Posterior vena cava (tissue), 2 donors: ENCODE results near the gene VWA8. TPM values are rescaled to one million over a fixed set of nuclear protein-coding genes. Genes with fewer than 3 reads are reported as not detected.

ENCODE experiments used
- DNase-seq: peaks from one replicate; pipeline ENCODE4 v3.0.0-alpha.2; 2020; ENCODE audit warnings: low spot score
- intact Hi-C, 2 donors: fragments of 100-400 bp; cut with DNase I; formaldehyde crosslinking; loops; one replicate each; pipeline versions ENCODE4 v1.14.1 to v1.14.2; 2022 to 2023
- long read RNA-seq, 2 donors: library from polyadenylated mRNA; unstranded; transcript quantifications; one replicate each; pipeline ENCODE4 v2.0.0, GENCODE V29; 2020 to 2021
- total RNA-seq, 2 donors: library from RNA; stranded (reverse); fragmentation: NEBNext Ultra II Directional; extraction: Animal tissue kit (Norgen Biotek cat#: 25700); gene quantifications; one replicate each; pipeline ENCODE4 v1.2.1, GENCODE V29; 2021
- donor health status: DM: yes; HTN: yes; CAD: no.
- donor health status: DM: yes; HTN: yes; CAD: no.

The VWA8 gene
- 10 to 100 TPM; 16.6 to 17.5 TPM for total RNA-seq
- long read RNA-seq, donor 1, partial matches to known transcripts: 3 of 7 reads
- long read RNA-seq, donor 1, other reads (novel, unspliced or antisense): 4 of 7 reads
- long read RNA-seq, donor 2, partial matches to known transcripts: 2 of 4 reads
- long read RNA-seq, donor 2, other reads (novel, unspliced or antisense): 2 of 4 reads

DNA sequence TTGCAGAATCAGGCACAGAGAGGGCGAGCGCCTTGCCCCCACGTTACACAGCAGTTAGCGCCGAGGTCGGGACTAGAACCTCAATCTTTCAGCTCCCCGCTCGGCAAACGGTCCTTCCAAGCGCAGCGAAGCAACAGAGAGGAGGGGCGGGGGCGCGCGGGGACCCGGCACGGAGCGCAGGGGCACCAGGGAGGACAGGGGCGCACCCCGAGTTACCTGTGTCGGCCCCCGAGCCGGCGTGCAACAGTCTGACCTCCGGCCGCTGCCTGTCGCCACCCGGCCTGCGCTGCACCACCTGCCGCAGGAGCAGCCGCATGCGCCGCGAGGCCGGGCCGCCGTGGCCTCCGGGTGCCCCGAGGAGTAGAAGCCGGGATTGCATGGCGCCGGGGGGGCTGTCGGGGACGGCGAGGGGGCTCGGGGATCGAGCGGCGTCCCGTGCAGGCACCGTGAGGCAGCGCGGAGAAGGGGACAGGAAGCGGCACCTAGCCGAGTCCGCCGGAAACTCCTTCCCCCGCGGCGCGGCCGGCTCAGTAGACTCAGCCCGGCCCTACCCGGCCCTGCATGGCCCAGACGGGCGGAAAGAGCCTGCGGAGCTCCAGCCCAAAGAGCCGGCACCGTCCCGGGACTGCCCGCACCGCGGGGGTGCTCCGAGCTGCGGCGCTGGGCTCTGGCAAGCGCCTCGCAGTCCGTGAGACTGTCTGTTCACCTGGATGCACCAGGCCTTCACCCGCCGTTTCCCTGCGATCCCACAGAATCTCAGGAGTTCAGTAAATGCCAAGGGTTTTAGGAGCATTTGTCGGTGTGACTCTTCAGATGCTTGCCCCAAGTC is at the start of gene VWA8:
TSS of gene VWA8 (minus strand) at position 473 of the 829 bp plus-strand sequence. CDS start at position 379, 94 bp downstream.
- intact Hi-C loops: no loop called here
- DNase-seq: peak; percentile 95

DNA sequence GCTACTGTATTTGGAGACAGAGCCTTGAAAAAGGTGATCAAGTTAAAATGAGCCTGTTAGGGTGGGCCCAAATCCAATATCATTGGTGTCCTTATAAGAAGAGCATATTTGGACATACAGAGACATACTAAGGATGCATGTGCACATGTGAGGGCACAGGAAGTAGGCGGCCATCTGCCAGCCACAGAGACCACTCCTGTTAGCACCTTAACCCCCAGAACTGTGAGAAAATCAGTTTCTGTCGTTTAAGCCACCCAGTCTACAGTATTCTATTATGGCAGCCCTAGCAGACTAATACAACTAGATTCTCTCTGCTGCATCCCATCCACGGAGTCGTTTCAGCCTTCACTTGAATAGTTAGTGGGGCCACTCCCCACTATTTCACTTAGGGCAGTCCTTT is 48.1 kb upstream of the VWA8 start:
- intact Hi-C loops: no loop called here
- no peak for DNase-seq

DNA sequence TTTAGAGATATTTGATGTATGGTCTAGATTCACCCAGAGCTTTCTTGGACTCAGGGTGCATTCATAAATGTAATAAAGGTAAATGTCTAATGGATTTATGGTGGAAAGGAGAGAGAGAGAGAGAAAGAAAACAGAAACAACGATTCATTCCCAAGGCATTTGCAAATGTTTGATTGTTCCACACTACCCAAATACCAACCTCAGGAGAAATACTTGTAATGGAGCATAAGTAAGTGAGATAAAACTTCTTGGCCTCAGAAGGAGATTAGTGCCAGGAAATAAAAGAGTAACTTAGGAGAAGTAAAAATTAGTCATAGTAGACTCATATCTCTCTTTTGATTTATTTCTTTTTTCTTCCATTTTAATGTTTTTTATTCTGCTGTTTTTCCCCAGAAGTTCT is 46.9 kb upstream of the VWA8 start:
- DNase-seq: no peak
- intact Hi-C loops: no loop called here

DNA sequence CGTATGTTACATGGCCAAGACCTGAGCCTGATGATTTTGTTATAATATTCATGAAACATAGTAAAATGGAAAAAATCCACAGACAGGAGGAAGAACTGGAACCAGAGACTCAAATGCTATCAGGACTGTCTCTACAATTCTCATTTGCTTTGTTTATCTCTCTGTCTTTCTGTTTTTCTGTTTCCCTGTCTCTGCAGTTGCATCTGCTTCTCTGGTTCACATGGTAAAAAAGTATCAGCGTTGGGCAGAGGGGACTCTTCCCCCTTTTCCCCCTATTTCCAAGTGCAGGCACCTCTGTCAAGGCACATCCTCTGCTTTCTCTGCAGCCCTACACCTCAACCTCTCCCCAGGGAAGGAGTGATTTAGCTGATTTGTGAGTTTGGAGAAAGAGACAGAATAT is 41.2 kb upstream of the VWA8 start:
- intact Hi-C loops: no loop called here
- DNase-seq: no peak

DNA sequence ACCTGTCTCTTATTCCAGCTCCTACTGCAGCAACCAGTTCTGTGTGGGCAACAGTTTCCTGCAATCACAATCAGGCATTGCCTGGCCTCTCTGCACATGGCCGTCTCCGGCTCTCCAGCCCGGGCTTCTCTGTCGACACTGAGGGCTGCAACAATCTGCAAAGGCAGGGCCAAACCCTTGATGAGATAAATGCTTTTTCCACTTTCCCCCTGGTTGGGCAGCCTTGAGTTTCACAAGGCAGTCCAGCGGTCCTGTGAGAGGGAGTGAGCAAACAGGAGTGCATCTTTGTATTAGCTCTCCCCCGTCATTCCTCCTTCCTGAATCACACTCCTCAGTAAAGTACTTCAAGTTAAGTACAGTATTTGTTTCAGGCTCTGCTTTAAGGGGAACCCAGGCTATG is 40.7 kb upstream of the VWA8 start:
- intact Hi-C loops: no loop called here
- no peak for DNase-seq

DNA sequence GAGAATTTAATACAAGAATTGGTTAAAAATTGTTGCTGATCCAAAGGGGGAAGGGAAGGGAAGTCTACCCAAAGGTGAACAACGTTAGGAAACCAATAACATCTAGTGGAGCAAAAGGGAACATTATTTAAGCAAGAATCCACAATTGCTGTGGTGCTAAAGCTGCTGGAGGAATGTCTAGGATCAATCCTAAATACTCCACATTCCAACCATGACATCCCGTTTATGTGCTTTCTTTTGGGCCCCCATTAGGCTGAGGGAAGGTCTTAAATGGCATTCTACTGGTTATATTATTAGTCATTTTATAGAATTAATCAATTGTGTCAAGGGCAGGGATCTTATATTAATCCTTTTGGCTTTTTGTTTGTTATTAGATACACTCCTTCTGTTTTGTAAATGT is 39.9 kb upstream of the VWA8 start:
- intact Hi-C loops: no loop called here
- DNase-seq: no peak

DNA sequence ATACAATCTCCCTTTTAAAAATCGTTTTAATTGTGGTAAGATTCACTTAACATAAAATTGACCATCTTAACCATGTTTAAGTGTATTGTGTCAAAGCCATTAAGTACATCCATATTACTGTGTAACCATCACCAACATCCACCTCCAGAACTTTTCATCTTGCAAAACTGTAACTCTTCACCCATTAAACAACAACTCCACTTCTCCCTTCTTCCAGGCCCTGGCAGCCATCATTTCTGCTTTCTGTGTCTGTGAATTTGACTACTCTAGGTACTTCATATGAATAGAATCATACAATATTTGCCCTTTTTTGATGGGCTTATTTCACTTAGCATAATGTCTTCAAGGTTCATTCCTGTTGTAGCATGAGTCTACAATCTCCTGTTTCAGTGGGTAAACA is 36.5 kb upstream of the VWA8 start:
- DNase-seq: no peak
- intact Hi-C loops: no loop called here

DNA sequence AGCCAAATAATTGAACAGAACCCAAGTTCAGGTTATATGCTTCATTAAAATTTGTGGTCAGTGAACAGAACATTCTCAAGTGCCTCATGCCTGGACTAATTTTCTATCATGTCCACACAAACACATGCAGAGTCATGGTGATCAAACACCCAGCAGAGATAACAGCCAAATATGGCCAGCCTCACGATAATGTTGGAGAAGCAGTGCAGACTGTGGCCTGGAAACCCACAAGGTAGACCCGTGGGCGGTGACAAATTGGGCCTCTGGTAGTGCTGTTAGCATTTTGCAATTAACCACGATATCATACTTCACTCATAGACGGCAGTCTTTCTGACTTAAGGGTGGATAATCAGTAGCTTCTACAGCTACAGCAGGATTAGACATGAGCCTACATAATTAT is 35.0 kb upstream of the VWA8 start:
- intact Hi-C loops: no loop called here

DNA sequence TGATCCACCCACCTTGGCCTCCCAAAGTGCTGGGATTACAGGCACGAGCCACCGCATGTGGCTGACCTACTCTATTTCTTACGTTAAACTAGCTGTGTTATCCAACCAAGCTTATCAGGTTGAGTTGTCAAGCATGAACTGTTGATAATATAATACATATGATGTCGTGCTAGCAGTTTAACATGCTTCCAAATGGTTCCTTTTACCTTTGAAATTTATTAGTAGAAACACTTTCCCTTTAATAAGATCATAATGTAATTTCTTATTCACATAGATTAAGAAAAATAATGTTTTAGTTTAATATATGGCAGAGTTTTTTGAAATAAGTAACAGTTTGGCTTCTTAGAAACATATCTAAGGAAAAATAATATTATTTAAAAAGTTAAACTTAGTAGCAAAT is 34.4 kb upstream of the VWA8 start:
- DNase-seq: no peak
- intact Hi-C loops: no loop called here

More for the DNA sequence above, 35.0 kb upstream of the VWA8 start:
- DNase-seq: no peak

DNA sequence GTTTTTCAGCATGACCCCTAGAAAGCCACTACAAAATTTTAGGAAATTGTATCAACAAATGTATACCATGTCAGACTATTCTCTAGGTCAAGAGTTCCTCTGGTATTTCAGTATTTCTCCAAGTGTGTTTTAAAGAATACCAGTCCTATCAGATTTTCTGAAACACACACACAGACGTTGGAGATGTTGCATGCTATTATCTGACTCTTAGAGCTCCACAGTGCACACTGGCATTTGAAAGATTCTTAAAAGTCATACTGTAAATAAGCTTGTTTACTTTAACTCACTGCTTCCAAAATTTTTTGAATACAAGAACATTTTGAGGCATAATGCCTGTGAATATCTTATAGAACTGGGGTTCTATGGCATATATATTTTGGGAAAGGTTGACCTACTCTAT is 33.8 kb upstream of the VWA8 start:
- intact Hi-C loops: no loop called here

DNA sequence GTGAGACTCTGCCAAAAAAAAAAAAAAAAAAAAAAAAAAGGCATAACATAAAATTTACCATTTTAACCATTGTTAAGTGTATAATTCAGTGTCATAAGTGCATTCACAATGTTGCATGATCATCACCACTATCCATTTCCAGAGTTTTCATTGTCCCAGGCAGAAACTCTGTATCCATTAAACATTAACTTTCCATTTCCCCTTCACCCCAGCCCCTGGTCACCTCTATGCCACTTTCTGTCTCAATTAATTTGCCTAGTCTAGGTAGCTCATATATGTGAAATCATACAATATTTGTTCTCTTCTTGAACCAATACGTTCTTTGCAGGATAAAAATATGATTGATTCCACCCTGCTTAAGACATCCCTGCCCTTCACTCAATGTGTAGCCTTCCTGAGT is 31.0 kb upstream of the VWA8 start:
- DNase-seq: no peak
- intact Hi-C loops: no loop called here

More for the DNA sequence above, 33.8 kb upstream of the VWA8 start:
- DNase-seq: no peak

DNA sequence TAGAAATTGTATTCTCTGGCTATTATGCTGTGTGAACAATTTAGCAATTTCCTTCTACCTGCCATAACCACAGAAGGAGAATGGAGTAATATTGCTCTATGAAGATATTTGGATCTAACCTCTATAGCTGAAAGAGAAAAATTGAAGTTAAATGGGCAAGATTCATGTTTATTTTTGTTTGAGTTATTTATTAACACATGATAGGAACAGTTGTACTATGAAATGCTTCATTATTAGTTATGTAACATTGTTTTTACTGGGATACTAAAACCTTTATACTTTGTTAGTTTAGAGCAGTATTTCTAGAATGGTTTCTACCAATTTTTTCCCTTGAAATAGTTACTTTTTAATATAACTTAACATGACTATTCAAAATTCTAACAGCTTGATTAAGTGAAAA is 27.3 kb upstream of the VWA8 start:
- intact Hi-C loops: no loop called here
- no peak for DNase-seq

DNA sequence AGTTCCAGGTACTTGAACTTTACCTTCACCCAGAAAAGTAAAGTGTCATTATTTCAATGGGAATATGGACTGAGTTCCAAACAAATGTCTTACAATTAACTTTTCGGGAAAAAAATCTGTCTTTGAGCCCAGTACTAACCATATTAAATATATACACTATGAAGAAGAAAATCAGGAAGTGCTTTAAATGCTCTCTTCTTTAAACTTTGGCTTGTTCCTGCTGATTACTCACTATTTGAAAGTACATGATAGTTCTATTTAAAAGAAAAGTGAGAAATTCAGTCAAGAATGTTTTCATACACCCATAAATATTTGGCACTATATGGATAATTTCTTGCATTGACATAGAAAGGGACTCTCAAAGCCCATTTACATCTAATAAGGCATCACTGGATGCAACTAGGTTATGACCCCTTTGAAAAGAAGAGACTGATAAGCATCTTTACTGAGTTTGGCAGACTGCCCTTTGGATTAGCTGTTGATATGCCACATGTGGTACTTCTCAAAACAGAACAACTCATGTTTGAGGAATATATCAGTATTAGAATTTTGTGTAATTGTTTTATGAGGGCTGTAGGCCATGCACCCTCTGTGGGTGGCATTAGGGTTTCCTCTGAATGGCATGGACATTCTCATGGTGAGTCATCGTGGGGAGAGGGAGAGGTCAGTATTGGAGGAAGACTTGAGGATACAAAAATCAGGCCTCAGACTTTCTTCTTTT is 25.0 kb upstream of the VWA8 start:
- intact Hi-C loops: no loop called here
- no peak for DNase-seq

DNA sequence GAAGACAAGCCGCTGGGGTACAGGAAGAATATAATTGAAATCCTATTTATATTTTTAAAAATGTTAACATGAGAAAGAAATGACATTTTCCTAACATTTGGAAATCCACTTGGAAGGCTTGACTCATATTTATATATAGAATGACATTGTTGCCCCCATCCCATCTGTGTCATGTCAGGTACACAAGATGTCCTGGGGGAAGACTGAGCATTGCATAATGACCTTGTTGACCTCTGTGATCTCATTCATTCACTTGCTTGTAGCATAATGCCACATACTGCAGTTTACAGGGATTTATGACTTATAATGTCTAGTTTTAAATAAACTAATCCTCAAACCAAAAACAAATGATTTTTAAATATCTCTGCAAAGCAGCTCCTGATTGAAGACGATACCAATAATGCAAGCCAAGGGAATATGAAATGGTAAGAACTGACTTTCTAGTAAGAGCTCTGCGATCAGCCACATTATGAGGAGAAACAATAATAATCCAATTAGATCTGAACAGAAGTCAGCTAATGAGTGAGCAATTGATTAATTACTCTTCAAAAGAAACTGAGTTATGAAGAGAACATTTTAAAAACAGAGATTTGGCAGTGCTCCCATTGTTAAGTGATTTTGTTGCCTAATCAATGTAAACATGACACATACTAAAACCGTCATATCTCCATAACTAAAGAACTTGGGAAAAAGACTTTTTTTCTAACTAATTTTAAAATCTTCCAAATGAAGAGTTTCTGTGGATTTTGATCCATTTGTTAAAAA is 21.2 kb upstream of the VWA8 start:
- no peak for DNase-seq
- intact Hi-C loops: no loop called here

DNA sequence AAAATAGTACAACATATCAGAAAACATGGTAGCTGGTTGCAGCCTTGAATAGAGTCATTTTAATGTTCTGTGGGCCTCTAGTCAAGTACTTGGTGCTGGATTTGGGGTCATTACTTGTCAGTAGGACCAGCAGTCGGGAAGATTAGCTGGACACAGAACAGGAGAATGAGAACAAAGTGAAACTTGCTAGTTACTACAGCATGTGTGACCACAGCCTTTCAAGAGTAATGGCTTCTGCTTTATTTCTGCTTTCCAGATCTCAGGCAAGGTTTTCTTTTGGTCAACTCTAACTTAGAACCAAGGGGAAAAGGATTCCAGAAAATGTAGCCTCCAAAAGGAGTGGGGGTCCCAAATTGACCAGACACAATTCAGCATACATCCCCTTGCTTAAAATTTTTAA is 17.1 kb upstream of the VWA8 start:
- intact Hi-C loops: no loop called here
- no peak for DNase-seq

DNA sequence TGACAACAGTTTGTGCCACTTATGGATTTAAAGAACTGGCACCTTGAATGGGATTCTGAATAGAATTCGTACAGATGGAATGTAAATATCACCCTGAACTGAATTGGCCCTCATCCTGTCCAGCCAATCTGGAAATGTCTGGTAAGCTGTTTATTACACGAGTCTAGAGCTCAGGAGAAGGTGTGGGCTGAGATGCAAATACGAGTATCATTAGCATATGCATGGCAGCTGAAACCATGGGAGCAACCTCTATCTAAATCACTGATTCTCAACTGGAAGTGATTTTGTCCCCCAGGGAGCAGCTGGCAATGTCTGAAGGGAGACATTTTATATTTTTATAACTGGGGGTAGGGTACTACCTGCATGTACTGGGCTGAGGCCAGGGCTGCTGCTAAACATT is 15.6 kb upstream of the VWA8 start:
- intact Hi-C loops: no loop called here
- DNase-seq: no peak

DNA sequence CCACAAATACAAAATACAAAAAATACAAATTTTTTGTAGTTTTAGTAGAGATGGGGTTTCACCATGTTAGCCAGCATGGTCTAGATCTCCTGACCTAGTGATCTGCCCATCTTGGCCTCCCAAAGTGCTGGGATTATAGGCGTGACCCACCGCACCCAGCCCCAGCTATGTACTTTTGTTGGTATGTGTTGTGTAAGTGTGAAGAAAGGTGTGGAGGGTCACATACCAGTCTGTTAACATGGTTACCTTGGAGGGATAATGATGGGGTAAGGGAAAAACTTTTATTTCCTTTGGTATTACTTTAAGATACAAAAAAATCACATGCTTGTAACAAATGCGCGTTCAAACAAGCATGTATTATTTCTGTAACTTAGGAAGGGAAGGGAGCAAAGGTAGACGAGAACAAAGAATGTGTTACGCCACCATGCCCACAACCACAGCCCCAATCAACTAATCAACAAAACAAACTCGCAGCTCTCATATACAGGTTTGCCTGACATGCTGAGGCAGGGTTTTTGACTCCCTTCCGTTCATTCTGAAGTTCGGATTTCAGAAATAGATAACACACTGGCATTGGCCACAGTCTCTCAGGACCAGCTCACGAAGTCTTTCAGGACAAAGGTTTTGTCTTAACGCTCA is 13.5 kb upstream of the VWA8 start:
- no peak for DNase-seq
- intact Hi-C loops: no loop called here

DNA sequence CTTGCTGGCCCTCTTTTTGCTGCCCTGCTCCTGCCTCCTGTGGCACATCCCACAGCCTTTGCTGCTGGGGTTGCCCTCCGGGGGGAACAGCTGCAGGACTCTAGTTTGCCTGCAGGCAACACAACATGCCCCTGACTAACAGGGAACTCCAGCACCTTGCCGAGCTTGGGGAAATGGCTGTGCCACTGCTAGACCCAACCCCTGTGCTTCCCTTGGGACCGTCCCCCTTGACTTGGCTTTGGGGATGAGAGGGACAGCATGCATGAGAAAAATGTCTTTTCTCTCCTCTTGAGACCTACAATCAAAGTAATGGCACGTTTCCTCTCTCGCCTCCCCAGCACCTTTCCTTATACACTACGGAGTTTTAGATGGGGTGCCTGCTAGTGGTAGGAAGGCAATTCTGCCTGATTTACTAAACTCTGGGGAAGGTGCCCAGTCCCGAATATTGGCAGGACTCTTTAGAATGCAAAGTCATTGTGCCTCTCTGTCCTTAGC is 12.4 kb upstream of the VWA8 start:
- no peak for DNase-seq
- intact Hi-C loops: no loop called here

DNA sequence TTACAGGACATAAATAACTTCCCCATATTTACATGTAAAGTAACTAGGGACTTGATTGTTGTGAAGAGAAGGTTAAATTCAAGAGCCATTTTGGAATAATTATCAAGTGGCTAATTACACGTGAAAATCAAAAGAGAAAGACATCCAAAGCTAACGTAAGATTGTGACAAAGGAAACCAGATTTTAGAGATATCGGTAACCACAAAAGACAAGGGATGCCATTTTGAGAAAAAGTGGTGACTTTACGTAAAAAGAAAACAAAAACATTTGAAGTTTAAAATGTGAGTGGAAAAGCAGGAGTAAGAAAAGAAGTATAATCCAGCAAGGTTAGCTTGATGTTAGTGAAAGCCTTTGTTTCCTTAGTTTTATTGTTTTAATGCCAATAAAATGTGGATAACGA is 10.9 kb upstream of the VWA8 start:
- no peak for DNase-seq
- intact Hi-C loops: no loop called here
